ENCODE results near the gene CD53.

- TF ChIP-seq EP300 (IDR thresholded peaks at IDR 0.05) (no peak), POLR2AphosphoS5 (IDR thresholded peaks at IDR 0.05) (no peak), POLR2A (IDR thresholded peaks at IDR 0.05; ENCODE audit: low read depth) (no peak), CTCF (IDR thresholded peaks at IDR 0.05) (peak in 2 of 3 experiments; percentile 8 to 35)
Measured at GRCh38 chr1:110829955-110830553, 42.9 kb upstream of the CD53 start.
